Activated CD4-positive, alpha-beta memory T cell treated with anti-CD3 and anti-CD28 coated beads for 36 hours (primary cell): ENCODE data around the gene C1orf50. TPM values are rescaled to one million over a fixed set of nuclear protein-coding genes. Genes with fewer than 3 reads are reported as not detected.
A peak's percentile ranks its signal among the peaks of the same experiment; 100 is the strongest.
"Not testable (repeated sequence)": the region's sequence is repeated elsewhere in the genome, so short reads cannot be mapped to it uniquely, and the experiment has no call there.

Source experiments
- CTCF ChIA-PET: fragments of 350-600 bp; sonication (Branson Sonifier 250); formaldehyde crosslinking; loops from one replicate; lab custom pipeline; 2021; ENCODE audit warnings: antibody characterized with exemption, inconsistent platforms; lab: Charles Lee
- POLR2A ChIA-PET: fragments of 350-600 bp; sonication (Branson Sonifier 250); formaldehyde crosslinking; loops from one replicate; lab custom pipeline; 2021; ENCODE audit warnings: antibody characterized with exemption; lab: Charles Lee
- DNase-seq: peaks from one replicate; pipeline ENCODE4 v3.0.0-alpha.2; 2020
- H3K27ac Mint-ChIP-seq: one replicate; pipeline ENCODE4 v1.8.0; 2021; ENCODE audit warnings: mixed read lengths
- H3K27me3 Mint-ChIP-seq: one replicate; pipeline ENCODE4 v1.8.0; 2021; ENCODE audit warnings: mixed read lengths
- H3K36me3 Mint-ChIP-seq: one replicate; pipeline ENCODE4 v1.8.0; 2021; ENCODE audit warnings: mixed read lengths
- H3K4me1 Mint-ChIP-seq: one replicate; pipeline ENCODE4 v1.8.0; 2021; ENCODE audit warnings: low read depth, mixed read lengths
- H3K4me3 Mint-ChIP-seq: one replicate; pipeline ENCODE4 v1.8.0; 2021; ENCODE audit warnings: mild to moderate bottlenecking, mixed read lengths
- H3K9me3 Mint-ChIP-seq: one replicate; pipeline ENCODE4 v1.8.0; 2021; ENCODE audit warnings: mixed read lengths
- intact Hi-C: fragments of 100-400 bp; cut with micrococcal nuclease; formaldehyde crosslinking; loops from one replicate; pipeline ENCODE4 v1.15.1; 2023
- total RNA-seq, 2 experiments: library from RNA; stranded (reverse); gene quantifications; one replicate each; pipeline ENCODE4 v1.2.3, GENCODE V29; 2021

C1orf50 gene
- total RNA-seq, 2 experiments from 2014 or later = 5.6 to 7.6 TPM

- Mint-ChIP-seq H3K27me3 (no peaks in the 10 kb centered on the region), H3K36me3 (peaks cover 8% of the 10 kb centered on the region), H3K9me3 (peaks cover 3% of the 10 kb centered on the region), H3K4me3 (no peak overlapping the region), H3K27ac (no peak overlapping the region), H3K4me1 (peaks cover 3% of the 10 kb centered on the region)
- POLR2A ChIA-PET = interaction anchor here (0.9 kb wide), 1 partner anchor 43 kb away, joined by 3 read pairs; no protein-coding TSS in a partner anchor
- DNase-seq = no peak
- CTCF ChIA-PET = interaction anchor here (1.4 kb wide), 1 partner anchor 10 kb away, joined by 3 read pairs; the partner anchor contains the start of genes ERMAP and SVBP
- intact Hi-C loops = no loop called here
Observed at GRCh38 chr1:42807056-42807668, 40.1 kb downstream of the C1orf50 start.

- POLR2A ChIA-PET, DNase-seq: not testable (repeated sequence)
Observed at GRCh38 chr1:42814815-42815214, 47.8 kb downstream of the C1orf50 start.

DNA sequence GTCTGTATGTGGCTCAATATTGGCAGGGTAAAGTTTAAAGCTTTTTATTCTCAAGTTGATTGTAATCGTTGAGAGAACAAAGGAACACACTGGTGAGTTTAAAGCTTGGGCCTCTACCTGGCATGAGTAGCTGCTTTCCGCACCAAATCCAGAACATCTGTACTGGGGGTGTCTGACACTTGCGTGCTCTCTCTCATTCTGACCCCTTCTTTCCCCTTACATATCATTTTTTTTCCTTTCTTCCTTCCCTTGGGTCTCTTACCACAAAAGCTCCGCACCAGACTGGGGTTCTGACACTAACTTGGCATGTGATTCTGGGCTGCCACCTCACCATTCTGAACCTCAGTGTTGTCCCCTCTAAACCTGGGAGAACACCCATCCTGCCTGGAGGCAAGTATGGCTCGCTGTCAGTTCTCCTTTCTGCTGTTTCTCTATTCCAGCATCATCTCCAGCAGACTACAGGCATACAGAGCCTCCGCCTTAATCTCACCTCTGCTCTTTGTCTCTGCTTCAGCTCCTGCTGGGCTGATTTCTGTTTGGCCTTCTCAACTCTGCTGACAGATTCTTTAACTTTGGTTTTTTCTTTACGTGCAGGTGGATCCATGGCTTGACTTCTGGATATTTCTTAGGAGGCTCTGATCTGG is 49.0 kb downstream of the C1orf50 start:
- H3K4me3 Mint-ChIP-seq = peak overlapping the region; percentile 76
- POLR2A ChIA-PET = interaction anchor here (0.6 to 1.4 kb wide), 5 partner anchors 32 to 606 kb away, joined by 3 to 5 read pairs (median 3); partner anchors contain the start of genes CFAP57, EBNA1BP2 and YBX1
- H3K27me3 Mint-ChIP-seq = no peaks in the 10 kb centered on the region
- intact Hi-C loops = loop anchor here (10.0 kb wide), 1 partner anchor 109 kb away; no protein-coding TSS in a partner anchor
- H3K27ac Mint-ChIP-seq = peak overlapping the region; percentile 75
- no peaks in the 10 kb centered on the region for H3K36me3 Mint-ChIP-seq
- no peaks in the 10 kb centered on the region for H3K9me3 Mint-ChIP-seq
- CTCF ChIA-PET = interaction anchor here (0.8 to 2.9 kb wide), 5 partner anchors 8 to 258 kb away, joined by 3 to 23 read pairs (median 5); partner anchors contain the start of gene ZNF691
- peak; percentile 23 for DNase-seq
- peaks cover 17% of the 10 kb centered on the region for H3K4me1 Mint-ChIP-seq

More at GRCh38 chr1:42814815-42815214, 47.8 kb downstream of the C1orf50 start:
- H3K36me3 Mint-ChIP-seq, H3K27ac Mint-ChIP-seq, H3K4me3 Mint-ChIP-seq, H3K9me3 Mint-ChIP-seq, H3K27me3 Mint-ChIP-seq: not testable (repeated sequence)
- peaks cover 17% of the 10 kb centered on the region for H3K4me1 Mint-ChIP-seq
- intact Hi-C loops = loop anchor here (10.0 kb wide), 1 partner anchor 110 kb away; no protein-coding TSS in a partner anchor
- CTCF ChIA-PET = interaction anchor here (1.7 kb wide), 1 partner anchor 37 kb away, joined by 5 read pairs; no protein-coding TSS in a partner anchor

DNA sequence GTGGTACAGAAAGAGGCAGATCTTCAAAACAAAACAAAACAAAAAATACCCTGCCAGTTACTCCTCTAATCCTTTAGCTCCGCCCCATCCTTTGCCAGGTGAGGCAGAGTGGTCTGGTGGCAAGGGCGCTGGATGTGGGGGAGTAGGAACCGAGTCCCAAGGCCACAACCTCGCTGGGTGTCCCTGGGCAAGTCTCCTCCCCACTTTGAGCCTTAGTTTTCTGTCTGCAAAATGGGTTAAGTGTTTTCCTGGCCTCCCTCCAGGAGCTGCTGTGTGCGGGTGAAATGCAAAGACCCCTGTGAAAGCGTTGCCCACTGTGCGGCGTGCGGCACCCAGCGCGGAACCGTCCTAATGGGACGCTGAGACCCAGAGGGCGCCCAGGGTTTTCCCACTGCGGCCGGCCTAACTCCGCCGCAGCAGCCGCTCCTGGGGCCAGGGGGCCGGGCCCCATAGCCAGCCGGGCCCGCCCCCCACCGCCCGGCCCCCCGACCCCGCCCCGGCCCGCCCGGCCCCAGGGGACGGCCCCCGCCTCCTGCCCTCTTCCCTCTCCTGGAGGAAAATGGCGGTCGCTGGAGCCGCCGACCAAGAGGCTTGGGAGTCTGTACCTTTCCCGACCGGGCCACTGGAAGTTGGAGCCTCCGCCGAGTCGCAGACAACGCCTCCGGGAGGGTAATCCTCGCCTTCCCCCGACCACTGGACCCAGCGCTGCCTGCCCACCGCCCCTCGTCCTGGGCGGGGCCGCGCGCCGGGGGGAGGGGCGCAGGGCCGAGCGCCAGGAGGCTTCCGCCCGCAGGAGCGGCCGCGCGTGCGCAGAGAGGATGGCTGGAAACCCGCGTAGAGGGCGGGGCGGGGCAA is 49.8 kb downstream of the C1orf50 start, which contains the start of the genes ERMAP and SVBP:
Gene ERMAP (plus strand): TSS at position 538 of the 855 bp plus-strand sequence. CDS start 13,327 bp downstream, outside the sequence.
Gene SVBP (minus strand): TSS at position 813 of the 855 bp plus-strand sequence. CDS start 853 bp downstream, outside the sequence.
- H3K9me3 Mint-ChIP-seq = no peaks in the 10 kb centered on the region
- ChIA-PET POLR2A (interaction anchor here (0.6 to 1.6 kb wide), 6 partner anchors 29 to 356 kb away, joined by 3 to 11 read pairs (median 4); partner anchors contain the start of genes C1orf50, CFAP57, EBNA1BP2 and P3H1), CTCF (interaction anchor here (0.8 to 2.9 kb wide), 9 partner anchors 9 to 257 kb away, joined by 3 to 23 read pairs (median 5); partner anchors contain the start of genes C1orf50, P3H1 and ZNF691)
- H3K27me3 Mint-ChIP-seq = no peaks in the 10 kb centered on the region
- DNase-seq = peak; percentile 96
- H3K4me1 Mint-ChIP-seq = peaks cover 17% of the 10 kb centered on the region
- peak within 1 kb of the TSS; percentile 76 for H3K4me3 Mint-ChIP-seq
- H3K27ac Mint-ChIP-seq = peak within 1 kb of the TSS; percentile 75
- intact Hi-C loops = loop anchor here (1.0 to 10.0 kb wide), 3 partner anchors 30 to 108 kb away; partner anchors contain the start of genes C1orf50 and P3H1
- no peaks in the 10 kb centered on the region for H3K36me3 Mint-ChIP-seq

DNA sequence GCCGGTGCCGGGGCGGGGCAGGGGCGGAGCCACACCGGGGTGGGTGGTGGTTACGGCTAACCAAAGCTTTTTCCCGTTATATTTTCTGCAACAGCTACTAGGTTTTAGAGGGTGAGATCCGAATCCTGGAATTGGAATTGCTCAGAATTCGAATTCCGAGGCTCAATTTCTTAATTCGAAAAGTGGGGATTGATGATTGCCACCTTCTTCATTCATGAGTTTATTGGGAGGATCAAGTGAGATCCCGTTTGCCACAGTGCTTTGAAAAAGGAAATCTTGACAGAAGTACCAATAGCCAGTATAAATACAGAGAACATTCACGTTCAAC is 50.4 kb downstream of the C1orf50 start:
- Mint-ChIP-seq H3K4me1 (peaks cover 17% of the 10 kb centered on the region), H3K27me3 (no peaks in the 10 kb centered on the region), H3K9me3 (no peaks in the 10 kb centered on the region), H3K4me3 (peak overlapping the region; percentile 76), H3K36me3 (no peaks in the 10 kb centered on the region), H3K27ac (peak overlapping the region; percentile 30)
- ChIA-PET POLR2A (interaction anchor here (0.7 to 1.6 kb wide), 4 partner anchors 29 to 355 kb away, joined by 3 to 11 read pairs (median 4); partner anchors contain the start of genes C1orf50, CFAP57, EBNA1BP2 and P3H1), CTCF (interaction anchor here (1.3 to 2.9 kb wide), 6 partner anchors 10 to 256 kb away, joined by 3 to 23 read pairs (median 6); partner anchors contain the start of genes C1orf50, P3H1 and ZNF691)
- intact Hi-C loops = loop anchor here (1.0 to 10.0 kb wide), 3 partner anchors 30 to 107 kb away; partner anchors contain the start of genes C1orf50 and P3H1
- DNase-seq = no peak

- ChIA-PET POLR2A (interaction anchor here (0.7 to 1.6 kb wide), 3 partner anchors 28 to 51 kb away, joined by 3 to 11 read pairs (median 5); partner anchors contain the start of genes C1orf50, P3H1 and ZNF691), CTCF (interaction anchor here (1.3 to 2.9 kb wide), 5 partner anchors 29 to 256 kb away, joined by 3 to 23 read pairs (median 6); partner anchors contain the start of genes C1orf50, P3H1 and ZNF691)
- no peaks in the 10 kb centered on the region for H3K36me3 Mint-ChIP-seq
- H3K27me3 Mint-ChIP-seq = no peaks in the 10 kb centered on the region
- H3K9me3 Mint-ChIP-seq = no peaks in the 10 kb centered on the region
- H3K4me3 Mint-ChIP-seq = peak overlapping the region; percentile 76
- peaks cover 17% of the 10 kb centered on the region for H3K4me1 Mint-ChIP-seq
- intact Hi-C loops = loop anchor here (1.0 to 10.0 kb wide), 3 partner anchors 29 to 107 kb away; partner anchors contain the start of genes C1orf50 and P3H1
- H3K27ac Mint-ChIP-seq = no peak overlapping the region
- no peak for DNase-seq
Observed at GRCh38 chr1:42817976-42818375, 50.9 kb downstream of the C1orf50 start.

GRCh38 chr1:42820813-42821212 is 53.8 kb downstream of the C1orf50 start:
- H3K4me3 Mint-ChIP-seq = no peak overlapping the region
- H3K27ac Mint-ChIP-seq = no peak overlapping the region
- DNase-seq = no peak
- no peaks in the 10 kb centered on the region for H3K27me3 Mint-ChIP-seq
- POLR2A ChIA-PET = no interaction called here
- CTCF ChIA-PET = interaction anchor here (1.0 to 2.4 kb wide), 5 partner anchors 25 to 253 kb away, joined by 3 to 8 read pairs (median 6); partner anchors contain the start of gene ZNF691
- H3K9me3 Mint-ChIP-seq = no peaks in the 10 kb centered on the region
- intact Hi-C loops = no loop called here
- H3K36me3 Mint-ChIP-seq = no peaks in the 10 kb centered on the region
- H3K4me1 Mint-ChIP-seq = peaks cover 14% of the 10 kb centered on the region

GRCh38 chr1:42821690-42822089 is 54.6 kb downstream of the C1orf50 start:
- intact Hi-C loops = no loop called here
- Mint-ChIP-seq H3K4me3 (no peak overlapping the region), H3K4me1 (peaks cover 7% of the 10 kb centered on the region), H3K36me3 (no peaks in the 10 kb centered on the region), H3K27me3 (no peaks in the 10 kb centered on the region), H3K27ac (no peak overlapping the region), H3K9me3 (no peaks in the 10 kb centered on the region)
- ChIA-PET POLR2A (no interaction called here), CTCF (interaction anchor here (1.0 to 2.4 kb wide), 5 partner anchors 24 to 252 kb away, joined by 3 to 8 read pairs (median 6); partner anchors contain the start of gene ZNF691)
- DNase-seq = no peak

DNA sequence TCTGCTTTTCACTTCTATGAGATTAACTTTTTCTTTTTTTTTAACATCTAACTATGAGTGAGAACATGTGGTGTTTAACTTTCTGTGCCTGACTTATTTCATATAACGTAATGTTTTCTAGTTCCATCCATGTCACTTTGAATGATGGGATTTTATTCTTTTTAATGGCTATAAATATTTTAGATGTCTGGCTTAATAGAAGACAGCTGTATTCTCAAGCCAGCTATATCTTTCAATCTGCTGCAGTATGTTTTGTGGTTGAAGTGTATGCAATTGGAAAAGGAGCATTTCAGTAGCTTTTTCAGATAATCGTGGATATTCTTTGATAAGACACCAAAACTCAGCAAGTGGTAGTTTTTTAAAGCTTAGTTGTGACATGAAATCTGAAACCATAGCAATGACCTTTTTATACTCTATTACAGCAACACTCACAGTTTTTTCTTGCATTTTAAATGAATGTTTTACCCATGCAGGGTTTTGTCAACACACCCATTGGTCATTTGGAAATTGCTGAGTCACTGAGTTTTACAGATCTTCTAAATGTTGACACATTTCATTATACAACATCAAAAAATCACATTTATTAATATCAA is 55.8 kb downstream of the C1orf50 start:
- intact Hi-C loops = no loop called here
- Mint-ChIP-seq H3K4me1 (peaks cover 3% of the 10 kb centered on the region), H3K4me3 (no peak overlapping the region), H3K36me3 (no peaks in the 10 kb centered on the region), H3K27me3 (no peaks in the 10 kb centered on the region), H3K27ac (no peak overlapping the region), H3K9me3 (no peaks in the 10 kb centered on the region)
- ChIA-PET CTCF (interaction anchor here (1.1 to 1.4 kb wide), 2 partner anchors 45 to 1183 kb away, joined by 3 read pairs; no protein-coding TSS in a partner anchor), POLR2A (no interaction called here)
- DNase-seq = no peak

GRCh38 chr1:42824481-42825035 is 57.5 kb downstream of the C1orf50 start:
- Mint-ChIP-seq H3K36me3 (no peaks in the 10 kb centered on the region), H3K9me3 (no peaks in the 10 kb centered on the region), H3K27me3 (no peaks in the 10 kb centered on the region), H3K27ac (no peak overlapping the region), H3K4me1 (no peaks in the 10 kb centered on the region), H3K4me3 (no peak overlapping the region)
- CTCF ChIA-PET = no interaction called here
- intact Hi-C loops = no loop called here
- DNase-seq = no peak
- POLR2A ChIA-PET = no interaction called here
